ENCODE data around the gene THAP12.

DNA sequence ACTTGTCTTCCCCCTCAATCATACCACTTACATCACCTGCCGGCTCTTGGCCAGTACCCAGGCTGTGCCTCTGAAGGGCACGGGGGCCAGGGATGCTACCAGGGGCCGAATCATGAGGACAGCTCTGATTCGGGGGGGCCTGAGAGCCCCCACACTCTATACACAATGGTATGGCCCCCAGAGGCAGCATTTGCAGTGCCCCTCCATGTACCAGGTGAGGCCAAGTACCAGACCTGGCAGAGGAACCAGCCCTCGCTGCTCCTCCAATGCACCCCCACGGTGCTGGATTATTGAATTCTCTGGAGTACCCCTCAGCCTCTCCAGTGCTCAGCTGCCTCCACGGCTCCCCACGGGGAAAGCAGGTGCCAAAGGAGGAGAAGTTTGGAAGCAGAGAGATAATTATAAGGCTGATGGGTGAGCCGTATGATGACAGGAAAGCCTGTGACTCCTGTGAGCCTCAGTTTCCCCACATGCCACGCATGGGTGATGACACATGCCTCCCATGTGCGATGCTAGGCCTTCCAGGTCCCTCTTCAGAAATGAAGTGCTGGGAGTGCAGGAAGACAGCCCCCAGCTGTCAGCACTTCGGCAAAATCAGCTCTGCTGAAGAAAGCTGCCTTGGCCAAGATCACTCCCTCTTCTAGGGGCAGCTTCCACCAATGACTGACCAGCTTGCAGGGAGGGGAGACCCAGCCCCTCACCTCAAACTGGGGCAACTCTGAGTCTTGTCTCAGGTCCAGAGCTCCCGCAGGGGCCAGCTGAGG is 69.9 kb downstream of the THAP12 start:
- TF ChIP-seq, protein P1, sequence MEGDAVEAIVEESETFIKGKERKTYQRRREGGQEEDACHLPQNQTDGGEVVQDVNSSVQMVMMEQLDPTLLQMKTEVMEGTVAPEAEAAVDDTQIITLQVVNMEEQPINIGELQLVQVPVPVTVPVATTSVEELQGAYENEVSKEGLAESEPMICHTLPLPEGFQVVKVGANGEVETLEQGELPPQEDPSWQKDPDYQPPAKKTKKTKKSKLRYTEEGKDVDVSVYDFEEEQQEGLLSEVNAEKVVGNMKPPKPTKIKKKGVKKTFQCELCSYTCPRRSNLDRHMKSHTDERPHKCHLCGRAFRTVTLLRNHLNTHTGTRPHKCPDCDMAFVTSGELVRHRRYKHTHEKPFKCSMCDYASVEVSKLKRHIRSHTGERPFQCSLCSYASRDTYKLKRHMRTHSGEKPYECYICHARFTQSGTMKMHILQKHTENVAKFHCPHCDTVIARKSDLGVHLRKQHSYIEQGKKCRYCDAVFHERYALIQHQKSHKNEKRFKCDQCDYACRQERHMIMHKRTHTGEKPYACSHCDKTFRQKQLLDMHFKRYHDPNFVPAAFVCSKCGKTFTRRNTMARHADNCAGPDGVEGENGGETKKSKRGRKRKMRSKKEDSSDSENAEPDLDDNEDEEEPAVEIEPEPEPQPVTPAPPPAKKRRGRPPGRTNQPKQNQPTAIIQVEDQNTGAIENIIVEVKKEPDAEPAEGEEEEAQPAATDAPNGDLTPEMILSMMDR (conservative IDR thresholded peaks at IDR 0.05 in 1 of 2, IDR thresholded peaks at IDR 0.05 in 1 of 2; ENCODE audit: low read depth in 1 of 2, low read length in 2 of 2) = no peak
- no peak for TF ChIP-seq EZH2 (IDR thresholded peaks at IDR 0.05; ENCODE audit: low read length, missing control alignments)

Data from fibroblast of lung (primary cell).